Stimulated activated naive CD8-positive, alpha-beta T cell treated with anti-CD3 and anti-CD28 coated beads, Interleukin-15, Interleukin-2, amounts not matched to agents 100 ng/mL and 50 ng/mL, for 24 hours (primary cell): ENCODE measurements around the gene PHACTR3.

Source experiments
- H3K27ac Mint-ChIP-seq: one replicate; pipeline ENCODE4 v1.8.0; 2021; ENCODE audit warnings: mild to moderate bottlenecking, mixed read lengths
- H3K27me3 Mint-ChIP-seq: one replicate; pipeline ENCODE4 v1.8.0; 2021; ENCODE audit warnings: mixed read lengths
- H3K36me3 Mint-ChIP-seq: one replicate; pipeline ENCODE4 v1.8.0; 2021; ENCODE audit warnings: low read depth, mixed read lengths
- H3K4me1 Mint-ChIP-seq: one replicate; pipeline ENCODE4 v1.8.0; 2021; ENCODE audit warnings: low read depth, mixed read lengths
- H3K4me3 Mint-ChIP-seq: one replicate; pipeline ENCODE4 v1.8.0; 2021; ENCODE audit warnings: mild to moderate bottlenecking, mixed read lengths
- H3K9me3 Mint-ChIP-seq: one replicate; pipeline ENCODE4 v1.8.0; 2021; ENCODE audit warnings: mixed read lengths

Gene PHACTR3

DNA sequence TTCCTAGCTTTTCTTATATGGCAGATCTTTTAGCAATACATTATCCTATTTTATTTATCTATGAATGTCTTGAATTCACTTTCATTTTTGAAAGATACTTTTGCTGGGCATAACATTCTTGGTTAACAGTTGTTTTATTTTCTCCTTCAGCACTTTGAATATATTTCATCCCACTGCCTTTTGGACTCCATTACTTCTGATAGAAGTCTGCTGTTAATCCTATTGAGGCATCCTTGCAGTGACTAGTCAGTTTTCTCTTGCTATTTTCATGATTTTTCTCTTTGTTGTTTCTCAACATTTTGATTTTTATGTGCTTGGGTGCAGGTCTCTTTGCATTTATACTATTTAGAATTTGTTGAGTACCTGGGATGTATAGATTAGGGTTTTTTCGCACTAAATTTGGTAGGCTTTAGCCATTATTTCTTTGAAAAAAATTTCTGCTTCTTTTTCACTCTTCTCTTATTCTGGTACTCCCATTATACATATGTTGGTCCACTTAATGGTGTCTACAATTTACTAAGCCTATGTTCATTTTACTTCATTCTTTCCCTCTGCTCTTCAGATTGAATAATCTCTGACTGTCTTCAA, 53.2 kb downstream of the PHACTR3 start:
- Mint-ChIP-seq H3K36me3 (no peaks in the 10 kb centered on the region), H3K27me3 (peaks cover 10% of the 10 kb centered on the region), H3K4me1 (no peaks in the 10 kb centered on the region), H3K9me3 (peaks cover 32% of the 10 kb centered on the region), H3K4me3 (no peak overlapping the region), H3K27ac (no peak overlapping the region)

DNA sequence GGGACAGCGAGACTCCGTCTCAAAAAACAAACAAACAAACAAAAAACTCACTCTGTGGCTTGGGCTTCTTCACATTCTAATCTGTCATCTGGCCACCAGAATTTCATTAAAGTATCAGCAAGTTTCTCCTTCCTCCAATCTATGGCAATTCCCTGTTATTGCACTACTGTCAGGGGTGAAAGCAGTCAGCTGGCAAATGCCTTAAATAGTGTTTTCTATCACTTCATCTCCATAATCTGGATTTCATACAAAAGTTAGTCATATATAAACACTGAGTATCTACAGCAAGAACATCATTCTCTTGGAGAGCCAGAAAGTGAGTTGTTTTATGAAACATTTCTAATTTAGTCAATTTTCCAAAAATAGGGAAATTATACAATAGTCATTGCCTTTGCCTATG, 56.1 kb downstream of the PHACTR3 start:
- Mint-ChIP-seq H3K4me1 (no peaks in the 10 kb centered on the region), H3K9me3 (peaks cover 32% of the 10 kb centered on the region), H3K27me3 (peaks cover 6% of the 10 kb centered on the region), H3K27ac (no peak overlapping the region), H3K4me3 (no peak overlapping the region), H3K36me3 (no peaks in the 10 kb centered on the region)

DNA sequence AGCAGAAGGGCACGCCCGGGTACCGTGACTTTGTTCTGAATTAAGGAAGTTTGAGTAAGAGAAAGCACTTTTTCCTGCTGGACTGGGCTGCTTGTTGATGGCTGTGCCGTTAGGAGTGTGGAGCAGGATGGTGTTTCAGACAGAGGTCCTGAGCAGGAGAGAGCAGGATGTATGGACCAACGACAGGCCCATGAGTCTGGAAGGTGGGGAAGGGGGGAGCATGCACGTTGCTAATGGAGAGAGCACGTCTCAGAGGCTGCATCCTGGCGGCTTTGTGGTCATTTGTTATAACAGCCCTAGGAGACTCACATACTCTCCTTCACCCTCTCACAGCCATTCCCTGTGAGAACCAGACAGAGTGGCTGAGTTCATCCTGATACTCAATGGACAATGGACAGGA, 56.8 kb downstream of the PHACTR3 start:
- H3K9me3 Mint-ChIP-seq, result peaks cover 26% of the 10 kb centered on the region
- peaks cover 6% of the 10 kb centered on the region for H3K27me3 Mint-ChIP-seq
- H3K4me1 Mint-ChIP-seq, result no peaks in the 10 kb centered on the region
- H3K4me3 Mint-ChIP-seq, result no peak overlapping the region
- no peaks in the 10 kb centered on the region for H3K36me3 Mint-ChIP-seq
- no peak overlapping the region for H3K27ac Mint-ChIP-seq

DNA sequence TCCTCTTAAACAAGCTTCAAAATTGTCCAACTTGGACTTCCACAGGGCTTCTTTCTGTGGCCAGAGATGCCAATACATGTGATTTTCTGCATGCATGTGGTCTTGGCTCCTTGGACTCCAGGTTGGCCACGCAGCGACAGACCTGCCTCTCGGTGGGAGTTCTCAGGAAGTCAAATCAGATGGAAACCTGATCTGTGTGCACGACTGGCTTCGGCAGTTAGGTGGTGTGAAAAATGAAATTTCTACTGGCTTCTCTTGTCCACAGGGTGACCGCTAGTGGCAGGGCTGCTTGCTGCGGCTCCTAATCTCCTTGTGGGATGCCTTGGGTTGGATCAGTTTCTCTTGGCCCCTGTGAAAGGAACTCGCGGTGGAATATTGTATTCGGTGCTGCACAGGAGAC, 57.3 kb downstream of the PHACTR3 start:
- Mint-ChIP-seq H3K4me3 (no peak overlapping the region), H3K27me3 (peaks cover 6% of the 10 kb centered on the region), H3K9me3 (peaks cover 23% of the 10 kb centered on the region), H3K4me1 (no peaks in the 10 kb centered on the region), H3K36me3 (no peaks in the 10 kb centered on the region), H3K27ac (no peak overlapping the region)

DNA sequence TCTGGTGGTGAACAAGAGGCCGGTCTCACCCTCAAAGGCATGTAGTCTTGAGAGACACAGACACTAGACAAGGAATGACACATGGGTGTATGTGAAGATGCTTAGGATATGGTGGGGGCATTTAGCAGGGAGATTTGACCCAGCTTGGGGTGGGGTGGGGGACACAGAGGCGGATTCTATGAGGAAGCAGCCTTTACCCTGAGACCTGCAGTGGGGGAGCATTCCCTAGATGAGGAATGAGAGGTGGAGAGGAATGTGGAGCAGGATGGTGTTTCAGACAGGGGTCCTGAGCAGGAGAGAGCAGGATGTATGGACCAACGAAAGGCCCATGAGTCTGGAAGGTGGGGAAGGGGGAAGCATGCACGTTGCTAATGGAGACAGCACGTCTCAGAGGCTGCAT, 57.8 kb downstream of the PHACTR3 start:
- Mint-ChIP-seq H3K36me3 (no peaks in the 10 kb centered on the region), H3K27me3 (peaks cover 6% of the 10 kb centered on the region), H3K27ac (no peak overlapping the region), H3K4me3 (no peak overlapping the region), H3K4me1 (no peaks in the 10 kb centered on the region), H3K9me3 (peaks cover 19% of the 10 kb centered on the region)

DNA sequence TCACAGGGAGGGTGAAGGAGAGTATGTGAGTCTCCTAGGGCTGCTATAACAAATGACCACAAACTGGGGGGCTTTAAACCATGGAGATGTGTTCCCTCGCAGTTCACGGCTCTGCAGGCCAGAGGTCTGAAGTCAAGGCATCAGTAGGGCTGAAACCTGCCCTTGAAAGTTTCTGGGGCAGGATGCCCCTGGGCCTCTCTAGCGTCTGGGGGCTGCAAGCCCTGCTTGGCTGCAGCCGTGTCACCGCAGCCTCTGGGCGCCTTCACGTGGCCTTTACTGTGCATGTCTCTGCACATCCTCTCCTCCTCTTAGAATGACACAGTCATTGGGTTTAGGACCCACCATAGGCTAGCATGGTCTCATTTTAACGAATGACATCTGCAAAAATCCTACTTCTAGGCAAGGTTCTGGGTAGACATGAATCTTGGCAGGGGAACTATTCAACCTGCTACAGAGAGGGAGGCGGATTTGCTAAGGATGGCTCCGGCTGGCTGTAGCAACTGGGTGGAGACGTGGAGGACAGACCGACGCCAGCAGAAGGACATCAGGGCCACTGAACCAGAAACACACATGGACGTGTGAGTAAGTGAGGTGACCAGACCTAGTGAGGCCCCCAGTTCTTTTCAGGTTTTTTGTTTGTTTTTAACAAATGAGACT, 58.6 kb downstream of the PHACTR3 start:
- Mint-ChIP-seq H3K27ac (no peak overlapping the region), H3K4me3 (no peak overlapping the region), H3K27me3 (peaks cover 6% of the 10 kb centered on the region), H3K4me1 (no peaks in the 10 kb centered on the region), H3K9me3 (peaks cover 11% of the 10 kb centered on the region), H3K36me3 (no peaks in the 10 kb centered on the region)

DNA sequence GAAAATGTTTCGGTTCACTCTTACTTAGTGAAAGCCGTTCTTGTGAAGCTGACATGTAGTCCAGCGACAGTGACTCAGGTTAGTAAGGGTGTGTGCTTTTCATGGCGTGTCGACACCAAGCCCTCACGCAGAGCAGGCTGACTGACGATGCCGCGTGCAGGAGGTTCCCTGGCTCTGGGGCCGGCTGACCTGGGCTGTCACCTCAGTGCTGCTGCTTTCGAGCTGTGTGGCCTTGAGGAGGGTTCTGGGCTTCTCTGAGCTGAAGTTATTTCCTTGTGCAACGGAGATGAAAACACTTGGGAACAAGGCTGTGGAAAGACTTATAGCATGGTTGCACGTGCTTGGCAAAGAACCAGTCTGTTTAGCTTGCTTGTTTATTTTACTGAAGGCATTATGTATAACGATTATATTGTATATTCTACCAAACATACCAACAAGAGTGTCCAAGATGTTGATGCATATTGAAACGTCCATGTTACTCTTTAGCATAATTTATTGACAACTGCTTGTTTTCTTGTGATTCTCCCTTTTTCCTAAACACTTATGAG, 59.2 kb downstream of the PHACTR3 start:
- H3K36me3 Mint-ChIP-seq, result no peaks in the 10 kb centered on the region
- H3K27me3 Mint-ChIP-seq, result peaks cover 6% of the 10 kb centered on the region
- no peak overlapping the region for H3K27ac Mint-ChIP-seq
- H3K4me3 Mint-ChIP-seq, result no peak overlapping the region
- H3K4me1 Mint-ChIP-seq, result no peaks in the 10 kb centered on the region
- H3K9me3 Mint-ChIP-seq, result peaks cover 5% of the 10 kb centered on the region

DNA sequence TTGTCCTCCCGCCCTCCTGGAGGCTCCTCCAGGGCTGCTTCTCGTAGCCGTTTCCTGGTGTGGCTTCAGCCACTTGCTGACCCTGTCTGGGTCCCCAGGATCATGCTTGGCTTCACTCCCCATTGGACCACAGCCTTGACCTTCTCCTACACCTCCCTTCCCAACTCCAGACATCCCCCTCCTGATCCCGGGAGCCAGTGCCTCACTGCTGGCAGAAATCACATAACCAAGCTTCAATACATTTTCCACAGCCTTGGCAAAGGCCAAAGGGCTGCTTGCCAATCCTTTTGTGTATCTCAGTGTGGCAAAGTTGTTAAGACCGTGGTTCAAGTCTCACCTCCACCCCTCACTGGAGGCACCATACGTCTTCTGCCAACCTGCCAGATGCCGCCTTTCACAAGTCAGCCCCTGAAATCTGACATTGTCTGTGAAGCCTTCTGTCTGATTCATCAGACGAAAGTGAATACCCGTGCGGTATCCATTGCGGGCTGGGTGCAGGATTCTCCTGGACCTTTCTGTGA, 60.1 kb downstream of the PHACTR3 start:
- Mint-ChIP-seq H3K27me3 (peaks cover 6% of the 10 kb centered on the region), H3K9me3 (peaks cover 4% of the 10 kb centered on the region)

DNA sequence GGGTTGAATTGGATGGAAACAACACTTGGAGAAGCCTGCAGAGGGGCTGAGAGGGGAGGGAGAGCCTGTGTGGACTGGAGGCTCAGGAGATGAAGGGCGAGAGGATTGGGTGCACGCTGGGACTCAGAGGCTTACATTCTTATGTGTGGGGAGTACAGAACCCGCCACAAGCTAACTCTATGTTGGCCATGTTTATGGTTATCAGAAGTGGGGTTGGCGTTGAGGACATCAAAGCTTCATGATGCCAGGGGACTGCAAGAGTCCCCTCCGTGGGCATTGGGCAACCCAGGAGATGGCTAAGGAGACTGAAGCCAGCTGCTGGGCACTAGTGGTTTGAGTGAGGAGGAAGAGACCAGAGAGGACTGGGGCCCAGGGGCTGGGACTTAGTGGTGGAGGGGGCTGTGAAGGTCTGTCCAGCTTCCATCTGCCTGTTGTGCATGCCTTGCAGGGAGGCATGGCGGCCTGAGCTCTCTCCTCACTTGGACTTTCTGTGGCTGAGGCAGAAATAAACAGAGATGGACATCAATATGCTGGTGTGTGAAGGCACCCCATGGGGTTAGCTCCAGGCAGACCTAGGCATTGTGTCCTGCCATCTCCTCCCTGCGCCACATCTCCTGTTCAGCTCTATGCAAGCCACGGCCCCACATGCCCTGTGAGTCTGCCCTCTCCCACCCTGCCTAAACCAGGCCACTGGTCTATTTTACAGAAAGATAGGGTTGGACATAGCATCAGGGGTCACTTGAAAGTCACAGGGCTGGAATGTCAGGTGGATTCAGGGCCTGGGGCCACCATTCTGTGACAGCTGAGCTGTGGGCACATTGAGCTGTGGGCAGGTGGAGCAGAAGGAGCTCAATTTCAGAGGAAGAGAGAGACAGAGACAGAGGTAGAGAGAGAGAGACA, 61.6 kb downstream of the PHACTR3 start:
- peaks cover 6% of the 10 kb centered on the region for H3K27me3 Mint-ChIP-seq
- no peaks in the 10 kb centered on the region for H3K36me3 Mint-ChIP-seq
- H3K4me1 Mint-ChIP-seq, result no peaks in the 10 kb centered on the region
- H3K4me3 Mint-ChIP-seq, result no peak overlapping the region
- H3K9me3 Mint-ChIP-seq, result no peaks in the 10 kb centered on the region
- no peak overlapping the region for H3K27ac Mint-ChIP-seq

More for the DNA sequence above, 60.1 kb downstream of the PHACTR3 start:
- no peak overlapping the region for H3K27ac Mint-ChIP-seq
- H3K36me3 Mint-ChIP-seq, result no peaks in the 10 kb centered on the region
- H3K4me3 Mint-ChIP-seq, result no peak overlapping the region
- H3K4me1 Mint-ChIP-seq, result no peaks in the 10 kb centered on the region

DNA sequence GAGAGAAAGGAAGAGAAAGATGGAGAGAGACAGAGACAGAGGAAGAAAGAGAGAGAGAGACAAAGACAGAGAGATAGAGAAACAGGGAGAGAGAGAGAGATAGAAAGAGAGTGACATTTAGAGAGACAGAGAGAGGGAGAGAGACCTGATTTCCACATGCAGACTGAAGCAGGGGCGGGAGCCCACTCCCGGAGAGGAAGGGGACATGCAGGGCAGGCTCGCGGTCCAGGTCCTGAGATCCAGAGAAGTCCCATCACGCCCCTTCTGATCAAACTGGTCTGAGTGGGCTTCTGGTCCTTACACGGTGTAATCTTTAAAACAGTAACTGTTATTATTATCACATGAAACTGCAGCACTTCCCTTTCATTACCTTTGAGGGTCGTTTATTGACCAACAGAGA, 62.2 kb downstream of the PHACTR3 start:
- H3K9me3 Mint-ChIP-seq, result no peaks in the 10 kb centered on the region
- no peak overlapping the region for H3K27ac Mint-ChIP-seq
- H3K4me1 Mint-ChIP-seq, result no peaks in the 10 kb centered on the region
- no peak overlapping the region for H3K4me3 Mint-ChIP-seq
- peaks cover 6% of the 10 kb centered on the region for H3K27me3 Mint-ChIP-seq
- no peaks in the 10 kb centered on the region for H3K36me3 Mint-ChIP-seq

DNA sequence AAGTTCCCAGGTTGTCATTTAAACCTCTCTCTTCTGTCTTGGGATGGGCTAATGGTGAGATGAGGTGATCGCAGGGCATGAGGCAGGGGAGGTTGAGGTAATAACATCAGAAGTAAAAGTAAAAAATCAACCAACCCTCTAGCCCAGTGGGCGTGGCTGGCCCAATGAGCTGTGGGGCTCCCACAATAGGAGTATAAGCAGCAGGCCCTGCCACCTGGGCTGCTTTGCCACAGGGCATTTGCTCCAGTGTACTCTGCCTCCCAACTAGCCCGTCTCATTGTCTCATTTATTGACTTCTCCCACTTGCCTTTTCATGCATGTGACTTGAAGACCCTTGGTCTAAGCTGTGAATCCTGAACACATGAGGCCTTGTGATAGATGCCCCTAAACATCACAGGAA, 62.8 kb downstream of the PHACTR3 start:
- H3K27me3 Mint-ChIP-seq, result peaks cover 4% of the 10 kb centered on the region
- H3K27ac Mint-ChIP-seq, result no peak overlapping the region
- no peak overlapping the region for H3K4me3 Mint-ChIP-seq
- H3K36me3 Mint-ChIP-seq, result no peaks in the 10 kb centered on the region
- H3K4me1 Mint-ChIP-seq, result no peaks in the 10 kb centered on the region
- no peaks in the 10 kb centered on the region for H3K9me3 Mint-ChIP-seq

DNA sequence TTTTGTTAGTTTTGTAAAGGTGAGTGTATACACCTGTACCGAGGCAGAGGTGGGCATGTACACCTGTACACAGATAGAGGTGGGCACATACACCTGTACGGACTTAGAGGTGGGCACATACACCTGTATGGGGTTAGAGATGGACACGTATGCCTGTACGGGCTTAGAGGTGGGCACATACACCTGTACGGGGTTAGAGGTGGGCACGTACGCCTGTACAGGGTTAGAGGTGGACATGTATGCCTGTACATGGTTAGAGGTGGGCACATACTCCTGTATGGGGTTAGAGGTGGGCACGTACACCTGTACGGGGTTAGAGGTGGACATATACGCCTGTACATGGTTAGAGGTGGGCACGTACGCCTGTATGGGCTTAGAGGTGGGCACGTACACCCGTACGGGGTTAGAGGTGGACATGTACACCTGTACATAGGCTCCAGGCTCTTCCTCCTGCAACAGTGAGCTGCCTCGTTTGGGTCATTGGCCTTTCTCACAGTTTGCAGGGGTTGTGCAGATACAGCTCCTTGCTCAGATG, 63.7 kb downstream of the PHACTR3 start:
- H3K27ac Mint-ChIP-seq, result no peak overlapping the region
- H3K36me3 Mint-ChIP-seq, result no peaks in the 10 kb centered on the region
- H3K4me1 Mint-ChIP-seq, result no peaks in the 10 kb centered on the region
- no peaks in the 10 kb centered on the region for H3K9me3 Mint-ChIP-seq
- H3K4me3 Mint-ChIP-seq, result no peak overlapping the region
- no peaks in the 10 kb centered on the region for H3K27me3 Mint-ChIP-seq

DNA sequence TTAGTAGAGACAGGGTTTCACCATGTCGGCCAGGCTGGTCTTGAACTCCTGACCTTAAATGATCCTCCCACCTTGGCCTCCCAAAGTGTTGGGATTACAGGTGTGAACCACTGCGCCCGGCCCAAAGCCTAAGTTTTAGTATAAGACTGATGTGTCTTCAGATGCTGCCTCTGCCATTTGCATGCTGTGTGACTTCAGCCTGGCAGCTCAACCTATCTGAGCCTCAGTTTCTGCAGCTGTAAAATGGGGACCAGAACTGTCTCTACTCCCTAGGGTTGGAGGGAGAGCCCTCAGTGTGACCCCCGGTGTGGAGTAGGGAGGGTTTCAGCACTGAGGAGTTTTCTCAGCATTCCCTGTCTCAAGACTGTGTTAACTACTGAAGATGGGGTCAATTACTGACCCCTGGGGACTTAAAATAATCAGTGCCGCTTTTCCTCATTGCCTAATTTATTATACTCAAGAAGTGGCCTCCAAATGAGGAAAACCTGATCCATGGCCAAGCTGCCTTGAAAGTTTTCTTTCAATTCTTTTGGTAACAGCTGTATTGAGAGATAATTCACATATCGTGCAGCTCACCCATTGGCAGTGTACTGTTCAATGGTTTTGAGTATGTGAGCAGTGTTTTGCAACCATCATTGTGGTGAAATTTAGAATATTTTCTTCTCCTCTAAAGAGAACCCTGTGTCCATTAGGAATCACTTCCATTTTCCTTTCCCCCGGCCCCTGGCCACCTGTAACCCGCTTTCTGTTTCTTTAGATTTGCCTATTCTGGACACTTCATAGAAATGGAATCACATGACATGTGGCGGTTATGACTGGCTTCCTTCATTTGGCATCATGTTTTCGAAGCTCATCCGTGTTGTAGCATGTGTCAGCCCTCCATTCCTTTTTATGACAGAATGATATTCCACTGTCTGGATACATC, 64.8 kb downstream of the PHACTR3 start:
- no peaks in the 10 kb centered on the region for H3K9me3 Mint-ChIP-seq
- H3K36me3 Mint-ChIP-seq, result no peaks in the 10 kb centered on the region
- no peak overlapping the region for H3K27ac Mint-ChIP-seq
- no peaks in the 10 kb centered on the region for H3K4me1 Mint-ChIP-seq
- no peaks in the 10 kb centered on the region for H3K27me3 Mint-ChIP-seq
- no peak overlapping the region for H3K4me3 Mint-ChIP-seq
